Fibroblast of skin of back (primary cell): ENCODE measurements around the gene TRIM9.

Experiments
- DNase-seq: peaks from one replicate; pipeline ENCODE4 v3.0.0-alpha.2; 2013

Gene TRIM9

DNA sequence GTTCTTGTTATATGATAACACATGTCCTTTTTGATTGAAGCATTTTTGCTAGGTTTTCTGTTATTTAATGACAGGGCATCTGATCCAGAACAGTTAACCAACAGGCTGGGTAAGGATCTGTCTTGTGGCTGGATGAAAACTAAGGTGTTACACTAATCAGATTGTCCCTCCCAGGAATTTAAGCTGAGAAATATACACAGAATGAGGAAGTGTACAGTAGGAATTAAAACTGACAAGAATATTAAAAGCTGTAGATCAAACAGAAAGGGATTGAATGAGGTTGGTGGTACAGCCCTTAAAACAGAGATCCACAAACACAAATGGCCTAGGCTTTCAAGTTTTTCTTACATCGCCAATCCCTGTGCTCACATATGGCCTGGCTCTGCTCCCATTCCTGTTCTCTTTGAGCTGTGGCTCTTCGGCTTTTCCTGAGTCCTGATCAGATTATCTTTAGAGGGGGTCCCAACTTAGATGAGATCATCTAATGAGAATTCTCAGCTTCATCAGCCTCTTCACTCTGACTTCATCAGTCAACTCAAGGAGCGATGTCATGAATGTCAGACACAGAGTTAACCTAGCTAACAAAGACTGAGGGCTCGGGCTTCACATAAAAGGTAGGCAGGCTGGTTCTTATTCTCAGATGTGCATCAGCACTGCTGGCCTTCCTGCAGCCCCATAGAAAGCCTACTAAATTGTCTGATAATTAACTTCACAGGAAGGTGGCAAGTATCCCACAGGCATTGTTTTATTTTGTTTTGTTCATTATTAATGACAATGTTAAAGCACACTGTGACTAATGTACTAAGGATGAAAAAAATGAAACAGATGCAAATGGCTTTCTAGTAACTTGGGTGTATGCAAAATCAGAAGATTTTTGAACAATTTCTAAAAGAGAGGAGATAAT, 162.1 kb downstream of the TRIM9 start:
- DNase-seq, result no peak

GRCh38 chr14:50932156-50932555, 162.7 kb downstream of the TRIM9 start:
- DNase-seq, result no peak

- DNase-seq, result no peak
Observed at GRCh38 chr14:50931559-50931958, 163.3 kb downstream of the TRIM9 start.

- no peak for DNase-seq
Observed at GRCh38 chr14:50929506-50929905, 165.4 kb downstream of the TRIM9 start.

DNA sequence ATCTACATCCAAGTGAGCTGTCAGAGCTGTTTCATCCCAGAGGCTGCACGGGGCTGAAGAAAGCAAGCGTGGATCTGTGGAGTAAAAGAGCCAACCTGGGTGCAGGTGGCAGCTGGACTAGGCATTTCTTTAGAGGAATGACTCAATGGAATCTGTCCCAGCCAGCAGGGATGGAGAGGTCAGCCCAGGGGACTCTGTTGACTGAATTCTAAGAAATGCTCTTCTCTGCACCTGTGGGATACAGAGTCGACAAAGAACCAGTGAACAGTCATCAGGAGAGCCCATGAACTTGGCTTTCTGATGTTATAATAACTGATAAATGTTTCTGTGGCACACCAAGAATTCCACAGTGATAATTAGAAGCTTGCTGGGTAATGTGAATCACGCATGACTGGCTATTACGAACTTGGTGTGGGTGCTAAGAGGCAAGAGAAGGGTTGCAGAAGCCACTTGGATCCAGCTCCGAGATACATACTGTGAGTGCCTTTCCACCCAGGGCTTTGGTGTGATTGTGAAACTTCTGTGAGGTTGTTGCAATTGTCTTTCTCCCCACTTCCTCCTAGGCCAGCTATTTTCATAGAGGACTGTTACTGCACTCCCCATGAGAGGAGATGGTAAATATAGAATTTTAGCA, 166.8 kb downstream of the TRIM9 start:
- DNase-seq, result no peak

GRCh38 chr14:50926851-50927386, 168.0 kb downstream of the TRIM9 start:
- DNase-seq, result no peak
